ENCODE results near the gene FDXR.
"Not testable (repeated sequence)": the region's sequence is repeated elsewhere in the genome, so short reads cannot be mapped to it uniquely, and the experiment has no call there.

Gene FDXR

DNA sequence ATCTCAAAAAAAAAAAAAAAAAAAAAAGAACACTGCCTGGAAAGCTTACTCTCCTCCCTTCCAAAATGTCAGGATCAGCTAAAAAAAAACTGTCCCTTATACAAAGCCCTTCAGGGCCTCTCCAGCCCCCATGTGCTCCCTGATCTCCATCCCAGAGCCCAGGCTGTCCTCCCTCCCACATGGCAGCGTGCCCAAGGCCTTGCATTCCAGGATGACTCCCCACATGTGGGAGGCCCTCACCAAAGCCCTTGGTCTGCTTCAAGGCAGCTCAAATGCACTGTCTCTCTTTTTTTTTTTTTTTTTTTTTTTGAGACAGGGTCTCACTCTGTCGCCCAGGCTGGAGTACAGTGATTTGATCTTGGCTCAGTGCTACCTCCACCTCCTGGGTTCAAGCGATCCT, 2.3 kb downstream of the FDXR start:
- DNase-seq = no peak

DNA sequence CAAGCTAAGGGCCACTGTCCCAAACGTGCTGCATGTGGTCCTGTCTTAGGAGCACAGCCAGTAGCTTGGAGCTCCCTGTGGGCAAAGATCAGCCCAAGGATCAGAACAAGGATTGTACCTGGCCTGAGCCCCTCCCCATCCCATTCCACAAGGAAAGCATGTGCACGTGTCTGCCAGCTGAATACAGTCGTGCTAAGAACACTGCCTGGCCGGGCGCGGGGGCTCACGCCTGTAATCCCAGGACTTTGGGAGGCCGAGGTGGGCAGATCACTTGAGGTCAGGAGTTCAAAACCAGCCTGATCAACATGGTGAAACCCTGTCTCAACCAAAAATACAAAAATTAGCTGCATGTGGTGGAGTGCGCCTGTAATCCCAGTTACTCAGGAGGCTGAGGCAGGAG, 2.8 kb downstream of the FDXR start:
- DNase-seq = not testable (repeated sequence)

DNA sequence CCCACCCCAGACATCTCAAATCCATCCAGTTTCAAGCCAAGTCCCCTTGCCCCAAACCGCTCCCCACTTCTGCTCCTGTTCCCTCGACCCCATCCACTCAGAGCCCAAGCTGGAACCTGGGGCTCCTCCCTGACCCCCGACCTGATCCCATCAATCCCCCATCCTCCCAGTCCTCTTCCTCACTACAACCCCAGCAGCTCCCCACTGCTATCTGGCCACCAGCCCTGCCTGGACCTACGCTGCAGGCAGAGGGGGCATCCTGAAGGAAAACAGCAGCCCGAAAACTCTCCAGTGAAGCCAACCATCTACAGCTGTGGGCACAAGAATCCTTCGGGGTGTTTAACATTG, 3.9 kb downstream of the FDXR start:
- DNase-seq = no peak

DNA sequence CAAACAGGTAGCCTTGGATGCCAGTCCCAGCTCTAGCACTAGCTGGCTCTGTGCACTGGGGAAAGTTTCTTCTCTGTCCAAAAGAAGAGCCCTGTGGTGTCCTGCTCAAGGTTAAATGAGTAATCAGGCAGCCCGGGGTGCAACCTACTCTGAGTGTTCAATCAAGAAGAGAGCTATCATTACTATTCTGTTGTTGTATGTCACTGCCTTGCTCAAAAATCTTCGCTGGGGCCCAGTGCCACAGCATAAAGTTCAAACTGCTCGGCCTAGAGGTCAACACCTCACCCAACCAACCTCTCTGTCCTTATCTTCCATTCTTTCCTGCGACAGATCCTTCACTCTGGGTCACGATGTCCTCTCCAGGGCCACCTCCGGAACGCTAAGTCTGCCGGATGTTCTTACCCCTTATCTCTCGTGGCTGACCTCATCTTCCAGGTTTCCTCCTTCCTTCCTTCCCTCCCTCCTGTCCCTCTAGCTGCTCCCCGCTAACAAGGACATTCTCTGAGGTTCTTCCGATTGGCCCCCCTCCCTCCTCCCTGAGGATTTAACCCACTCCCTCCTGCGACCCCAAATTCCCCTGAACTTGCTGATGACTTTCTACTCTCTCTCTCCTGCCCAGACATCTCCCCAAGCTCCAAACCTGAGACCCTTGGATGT, 4.4 kb downstream of the FDXR start:
- DNase-seq = no peak

DNA sequence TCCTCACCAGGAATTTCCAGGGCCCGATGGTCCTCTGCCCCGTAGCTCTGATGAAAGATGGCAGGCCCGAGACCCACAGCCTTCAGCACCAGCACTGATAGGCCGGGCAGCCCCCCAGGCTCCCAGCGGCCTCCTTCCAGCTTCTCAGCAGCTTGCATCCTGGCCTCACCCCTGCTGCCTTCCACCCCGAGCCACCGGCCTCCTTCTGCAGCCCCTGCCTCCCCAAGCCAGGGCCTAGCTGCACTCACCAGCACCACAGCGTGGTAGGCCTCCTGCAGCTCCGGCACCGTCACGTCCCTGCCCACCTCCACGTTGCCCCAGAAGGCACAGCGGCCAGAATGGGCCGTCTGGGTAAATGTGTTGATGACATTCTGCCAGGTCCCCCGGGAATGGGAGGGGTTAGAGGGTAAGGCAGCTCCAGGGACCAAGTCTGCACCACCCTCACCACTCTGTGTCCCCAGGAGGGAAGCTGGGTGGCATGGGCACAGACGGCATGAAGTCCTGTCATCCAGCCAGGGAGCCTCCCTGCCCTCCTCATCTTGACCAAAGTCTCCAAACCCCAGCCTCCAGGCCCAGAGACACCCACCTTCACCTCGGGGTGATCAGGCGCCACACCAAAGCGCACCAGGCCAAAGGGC, 6.5 kb downstream of the FDXR start:
- DNase-seq = no peak

DNA sequence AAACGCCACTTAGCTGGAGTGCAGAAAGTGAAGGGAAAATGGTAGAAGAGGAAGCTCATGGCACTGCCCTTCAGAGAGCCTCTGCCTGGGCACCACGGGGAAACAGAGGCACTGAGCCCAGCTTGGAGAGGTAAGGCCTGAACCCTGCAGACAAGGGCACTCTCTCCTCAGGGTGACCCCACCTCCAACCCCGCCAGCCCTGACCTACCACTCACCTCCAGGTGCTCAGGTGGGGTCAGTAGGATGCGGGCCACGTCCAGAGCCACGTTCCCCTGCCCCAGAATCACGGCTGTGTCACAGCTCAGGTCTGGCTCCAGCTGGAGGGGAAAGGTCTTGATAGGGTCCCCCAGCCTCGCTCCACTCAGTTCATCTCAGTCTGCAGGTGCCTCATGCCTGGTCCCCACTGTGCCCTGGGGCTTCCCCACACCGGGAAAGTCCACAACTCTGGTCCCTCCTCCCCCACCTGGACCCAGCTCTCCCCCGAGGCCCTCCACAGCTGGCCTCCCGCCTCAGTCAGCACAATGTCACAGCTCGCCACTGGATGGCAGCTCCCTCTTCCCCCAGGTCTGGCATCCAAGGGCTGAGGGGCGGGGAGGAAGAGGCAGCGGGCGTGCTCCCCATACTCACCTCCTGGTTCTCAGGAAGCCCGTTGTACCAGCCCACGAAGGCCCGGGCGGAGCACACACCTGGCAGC, 7.1 kb downstream of the FDXR start:
- no peak for DNase-seq

DNA sequence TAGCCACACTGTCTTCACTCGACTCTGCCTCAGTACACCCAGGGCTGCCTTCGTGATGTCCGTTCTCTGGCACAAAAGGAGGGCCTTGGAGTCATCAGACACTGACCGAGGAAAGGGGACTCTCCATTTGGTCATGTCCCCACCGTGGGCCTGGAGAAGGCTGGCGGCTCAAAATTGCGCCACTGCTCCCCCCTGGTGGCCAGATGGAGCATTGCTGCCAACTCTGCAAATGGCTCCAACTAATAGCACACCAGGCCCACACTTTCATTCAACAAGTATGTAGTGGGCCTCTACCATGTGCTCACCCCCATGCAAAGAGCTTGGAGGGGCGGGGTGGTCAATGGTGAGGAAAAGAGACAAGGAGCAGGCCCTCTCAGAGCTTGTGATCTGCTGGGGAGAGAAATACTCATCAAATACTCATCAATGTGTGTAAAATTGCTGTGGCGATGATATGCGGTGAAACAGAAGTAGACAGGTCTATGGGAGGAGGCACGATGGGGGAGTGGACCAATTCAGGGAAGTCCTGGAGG, 7.9 kb downstream of the FDXR start:
- no peak for DNase-seq

DNA sequence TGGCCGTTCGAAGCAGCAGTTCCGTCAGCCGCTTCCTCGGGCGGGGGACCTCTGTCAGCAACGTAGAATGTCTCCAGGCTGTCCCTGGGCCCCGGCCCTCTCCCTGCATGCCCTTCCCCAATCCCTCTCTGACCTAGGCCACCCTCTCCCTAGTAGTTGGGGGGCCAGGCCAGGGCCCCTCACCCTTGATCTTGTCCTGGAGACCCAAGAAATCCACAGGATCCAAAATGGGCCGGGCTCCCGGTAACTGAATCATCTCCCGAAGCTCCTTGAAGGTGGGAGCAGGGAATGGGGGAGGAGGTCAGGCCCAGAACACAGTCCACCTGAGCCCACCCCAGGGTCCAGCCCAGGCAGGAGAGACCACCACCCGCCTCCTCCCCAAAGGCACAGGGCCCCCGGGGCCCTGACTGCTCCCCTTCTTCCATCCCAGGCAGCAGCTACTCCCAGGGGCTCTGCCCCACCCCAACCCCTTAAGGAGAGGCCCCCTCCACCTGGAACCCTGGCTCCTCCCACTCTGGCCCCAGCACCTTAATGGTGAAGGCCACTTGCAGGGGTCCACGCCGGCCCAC, 8.4 kb downstream of the FDXR start:
- no peak for DNase-seq

DNA sequence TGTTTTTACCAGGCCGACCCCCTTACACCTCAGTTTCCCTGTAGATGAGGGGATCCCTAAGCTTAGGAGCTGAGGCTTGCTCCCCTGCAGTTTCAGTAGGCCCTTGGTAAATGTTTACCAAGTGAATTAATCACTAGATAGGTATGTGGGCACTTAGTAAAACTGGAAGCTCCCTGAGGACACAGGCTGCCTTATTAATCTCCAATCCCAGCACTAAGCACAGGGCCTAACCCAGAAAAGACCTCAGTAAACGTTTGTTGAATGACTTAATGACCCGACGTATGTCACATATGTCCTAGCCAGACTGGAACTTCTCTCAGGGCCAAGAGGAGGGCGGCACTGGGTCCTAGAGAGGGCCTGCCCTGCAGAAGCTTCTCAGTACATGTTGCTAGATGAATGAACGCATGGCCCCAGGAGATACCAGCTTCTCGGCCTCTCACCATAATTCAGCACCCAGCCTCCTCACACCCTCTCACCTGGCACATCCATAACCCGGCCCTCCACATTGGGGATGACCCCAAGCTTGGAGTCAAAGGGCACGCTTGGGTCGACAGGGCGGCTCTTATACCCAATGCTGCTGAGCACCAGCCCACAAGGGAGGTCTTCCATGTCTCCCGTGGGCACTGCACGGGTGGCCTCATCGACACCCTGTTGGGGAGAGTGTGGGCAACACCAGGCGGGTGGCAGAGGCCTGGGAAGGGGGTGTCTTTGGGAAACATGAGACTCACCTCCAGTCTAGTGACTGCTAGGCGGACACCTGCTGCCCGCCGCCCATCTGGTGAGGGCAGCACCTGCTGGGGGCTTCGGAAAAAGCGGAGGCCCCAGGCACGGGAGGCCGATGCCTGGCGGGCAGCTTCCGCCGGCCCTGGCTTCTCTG, 9.1 kb downstream of the FDXR start:
- DNase-seq = no peak

DNA sequence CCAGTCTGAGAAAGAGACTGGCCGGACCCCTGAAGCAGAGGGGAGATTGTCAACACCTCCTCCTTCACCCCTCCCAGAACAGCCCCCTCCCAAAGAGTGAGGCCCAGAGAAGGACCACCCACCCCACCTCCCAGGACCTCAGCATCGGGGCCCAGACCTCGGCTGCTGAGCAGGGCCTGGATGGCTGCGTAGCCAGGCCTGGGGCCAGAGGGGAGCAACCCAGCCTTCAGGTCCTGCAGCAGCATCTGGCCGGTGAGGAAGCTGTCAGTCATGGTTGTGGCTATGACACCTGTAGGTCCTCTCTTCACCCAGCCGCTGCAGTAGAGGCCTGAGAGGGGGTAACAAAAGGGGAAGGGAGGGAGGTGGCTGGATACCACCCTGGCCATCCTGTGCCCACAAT, 9.9 kb downstream of the FDXR start:
- no peak for DNase-seq

DNA sequence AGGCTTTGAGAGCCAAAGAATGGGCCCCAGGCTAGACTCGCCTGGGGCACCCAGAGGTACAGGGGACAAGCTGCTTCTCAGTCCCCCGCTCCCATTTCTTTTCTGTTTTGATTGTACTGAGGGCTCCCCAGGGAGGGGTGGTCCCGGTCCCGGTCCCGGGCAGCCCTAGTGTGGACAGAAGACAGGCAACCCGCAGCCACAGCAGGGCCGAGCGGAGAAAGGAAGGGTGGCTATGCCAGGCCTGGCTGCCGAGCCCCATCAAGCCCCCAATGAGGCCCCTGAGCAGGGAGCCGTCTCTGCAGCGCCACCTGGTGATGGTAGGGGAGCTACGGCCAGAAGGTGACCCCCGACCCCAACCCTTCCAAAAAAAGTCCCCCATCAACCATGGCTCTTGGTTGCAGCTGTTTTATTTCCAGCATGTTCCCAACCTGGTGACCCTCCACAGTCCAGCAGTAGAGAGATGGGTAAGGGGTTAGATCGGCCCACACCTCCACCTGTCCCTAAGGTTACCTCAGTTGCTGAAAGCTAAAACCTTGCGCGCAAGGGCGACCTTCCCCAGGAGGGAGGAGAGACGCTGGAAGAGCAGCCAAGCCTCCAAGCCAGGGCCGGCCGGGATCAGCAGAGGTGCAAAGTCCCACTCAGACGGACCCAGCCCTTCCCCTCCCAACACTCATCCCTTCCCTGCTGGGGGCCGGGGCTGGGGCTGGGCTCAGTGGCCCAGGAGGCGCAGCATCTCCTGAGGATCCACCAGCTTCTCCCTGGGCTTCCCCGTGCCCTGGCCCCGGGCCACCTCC, 10.5 kb downstream of the FDXR start:
- peak; percentile 42 for DNase-seq

DNA sequence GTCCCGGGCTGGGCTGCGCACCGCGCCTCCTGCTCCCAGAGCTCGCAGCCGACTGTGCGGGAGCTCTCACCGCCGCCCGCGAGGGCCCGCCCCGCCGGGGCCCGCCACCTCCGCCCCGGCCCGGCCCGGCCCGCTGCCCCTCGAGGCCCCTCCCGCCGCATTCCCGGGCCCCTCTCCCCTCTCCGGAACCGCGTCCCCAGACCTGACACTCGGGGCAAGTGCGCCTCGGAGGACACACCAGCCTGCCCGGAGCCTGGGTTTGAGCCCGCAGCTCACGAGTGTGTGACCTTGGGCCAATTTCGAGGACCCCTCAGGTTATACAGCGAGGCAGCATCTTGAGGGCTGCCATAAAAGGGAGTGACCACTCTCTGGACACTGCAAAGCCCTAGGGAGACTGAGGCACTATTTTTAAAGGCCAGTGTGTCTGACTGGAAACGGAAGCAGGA, 11.1 kb downstream of the FDXR start:
- DNase-seq = no peak

DNA sequence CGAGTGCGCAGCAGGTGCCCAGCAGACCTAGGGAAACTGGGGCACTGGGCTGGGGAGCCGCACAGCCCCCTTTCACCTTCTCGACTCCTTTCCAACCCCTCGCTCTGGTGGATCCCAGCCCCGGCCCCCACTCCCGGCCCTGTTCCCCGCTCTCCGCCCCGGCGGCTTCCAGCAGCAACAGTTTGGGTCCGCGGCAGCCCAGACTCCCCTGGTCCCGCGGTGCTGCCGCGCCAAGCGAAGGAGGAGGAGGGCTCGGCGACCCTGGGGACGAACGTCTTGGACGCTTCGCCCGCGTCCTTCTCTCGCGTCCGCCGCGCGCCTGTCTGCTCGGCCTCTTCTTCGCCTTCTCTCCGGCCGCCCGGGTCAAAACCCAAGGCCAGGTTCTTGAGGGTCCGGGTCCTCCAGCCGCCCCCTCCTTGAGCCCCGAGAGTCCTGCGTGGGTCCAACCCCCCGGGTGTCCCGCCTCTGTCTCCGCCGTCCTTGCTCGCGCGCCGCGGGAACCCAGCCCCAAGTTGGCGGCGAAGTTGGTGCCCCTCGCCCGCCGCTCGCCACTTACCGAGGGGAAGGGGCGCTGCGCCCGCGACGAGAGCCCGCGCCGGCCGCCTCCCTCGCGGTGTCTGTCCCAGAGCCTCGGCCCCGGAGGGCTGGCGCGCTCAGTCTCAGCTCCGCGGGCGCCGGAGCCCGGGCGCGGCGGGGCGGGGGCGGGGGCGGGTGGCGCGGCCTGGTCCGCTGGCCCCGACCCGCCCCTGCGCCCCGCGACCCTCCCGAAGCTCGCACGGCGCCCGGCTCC, 11.7 kb downstream of the FDXR start:
- no peak for DNase-seq

DNA sequence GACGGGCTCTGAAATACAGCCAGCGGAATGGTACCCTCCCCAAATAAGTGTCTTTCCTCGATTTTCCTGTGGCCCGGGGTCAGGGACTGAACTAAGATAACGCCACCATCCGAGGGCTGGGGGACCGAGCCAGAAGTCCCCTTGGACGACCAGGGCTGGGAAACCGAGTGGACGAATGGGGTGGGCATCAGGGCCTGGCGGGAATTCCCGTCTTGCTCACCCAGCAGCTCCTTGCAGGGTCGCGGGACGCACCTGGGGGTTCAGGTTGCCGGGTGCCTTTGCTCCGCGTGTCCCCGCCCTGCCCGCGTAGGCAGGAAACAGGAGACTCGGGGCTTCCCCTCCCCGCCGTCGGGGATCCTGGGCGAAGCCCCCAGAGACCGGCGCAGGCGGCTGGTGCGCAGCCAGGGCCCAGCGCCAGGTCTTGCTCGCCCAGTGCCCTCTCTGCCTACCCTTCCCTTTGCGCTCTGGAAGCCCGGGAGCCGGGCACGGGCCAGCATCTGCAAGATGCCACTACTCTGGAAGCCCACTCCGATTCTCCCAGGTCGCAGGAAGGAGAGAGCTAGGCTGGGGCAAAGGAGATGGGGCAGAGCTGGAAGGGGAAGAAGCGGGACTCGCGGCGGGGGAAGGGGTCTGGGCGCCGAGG, 12.4 kb downstream of the FDXR start:
- no peak for DNase-seq

DNA sequence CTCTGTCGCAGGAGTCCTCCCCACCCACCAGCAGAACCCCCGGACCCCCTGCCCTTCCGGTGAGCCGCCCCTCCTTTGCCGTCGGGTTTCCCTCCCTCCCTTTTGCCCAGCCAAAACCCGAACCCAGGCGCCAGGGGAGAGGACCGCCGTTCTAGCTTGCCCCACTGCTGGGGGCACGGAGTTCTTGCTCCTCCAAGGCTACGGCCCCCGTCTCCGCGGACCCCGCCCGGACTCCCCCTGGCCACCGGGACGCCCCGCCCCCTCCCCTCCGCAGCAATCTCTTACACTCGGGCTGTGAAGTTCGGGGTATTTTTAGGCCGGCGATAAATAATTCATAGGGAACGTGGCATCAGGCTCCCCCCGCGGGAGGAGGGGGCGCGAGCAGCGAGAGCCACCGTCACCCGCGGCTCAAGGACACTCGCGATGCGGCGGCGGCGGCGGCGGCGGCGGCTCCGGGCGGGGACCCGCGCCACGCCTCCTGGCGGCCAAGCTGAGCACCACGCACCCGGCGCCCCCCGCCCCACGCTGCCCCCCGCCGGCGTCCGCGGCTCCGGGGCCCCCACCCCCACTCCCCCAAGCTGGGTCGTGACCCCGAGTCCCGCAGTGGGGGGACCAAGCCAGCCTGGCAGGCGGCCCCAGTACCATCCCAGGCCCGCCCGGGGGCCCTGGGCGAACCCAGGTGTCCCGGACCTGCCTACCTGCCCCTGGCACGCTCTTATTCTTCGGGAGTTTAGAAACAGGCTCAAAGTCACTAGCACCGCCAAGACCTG, 13.2 kb downstream of the FDXR start, which contains the start of gene GRIN2C:
TSS of gene GRIN2C (minus strand) at position 427 of the 770 bp plus-strand sequence. CDS start 4,793 bp downstream, outside the sequence.
- no peak for DNase-seq

DNA sequence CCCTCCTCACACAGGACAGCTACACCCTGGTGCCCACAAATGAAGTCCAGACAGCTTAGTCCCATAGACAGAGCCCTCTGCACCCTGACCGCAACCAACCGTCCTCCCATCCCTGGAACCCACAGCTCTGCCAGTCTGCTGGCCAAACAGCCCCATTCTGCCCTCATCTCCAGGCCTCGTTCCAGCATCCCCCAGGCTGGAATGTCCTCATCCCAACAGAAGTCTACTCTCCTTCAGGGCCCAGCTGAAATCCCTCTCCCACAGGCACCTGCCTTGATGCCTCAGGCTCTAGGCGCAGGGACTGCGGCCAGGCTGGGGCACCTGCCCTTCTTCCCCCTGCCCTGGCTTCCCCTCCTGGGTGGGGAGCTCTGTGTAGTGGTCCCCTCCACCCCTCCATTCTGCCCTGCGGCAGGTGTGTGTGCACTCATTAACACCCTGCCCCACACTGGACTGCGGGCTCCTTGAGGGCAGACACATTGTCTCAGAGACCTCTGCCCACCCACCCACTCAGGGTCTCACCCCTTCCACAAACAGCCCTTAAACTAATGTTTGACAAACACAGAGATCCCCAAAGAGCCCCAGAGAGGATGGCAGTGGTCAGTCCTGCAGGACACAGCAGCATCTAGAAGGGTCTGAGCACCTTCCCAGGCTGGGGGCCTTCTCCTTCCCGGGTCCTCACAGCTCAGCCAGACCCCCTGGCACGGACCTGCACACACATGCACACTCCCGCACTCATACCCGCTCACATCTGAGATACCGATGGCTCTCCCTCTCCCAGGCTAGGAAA, 13.9 kb downstream of the FDXR start:
- no peak for DNase-seq

DNA sequence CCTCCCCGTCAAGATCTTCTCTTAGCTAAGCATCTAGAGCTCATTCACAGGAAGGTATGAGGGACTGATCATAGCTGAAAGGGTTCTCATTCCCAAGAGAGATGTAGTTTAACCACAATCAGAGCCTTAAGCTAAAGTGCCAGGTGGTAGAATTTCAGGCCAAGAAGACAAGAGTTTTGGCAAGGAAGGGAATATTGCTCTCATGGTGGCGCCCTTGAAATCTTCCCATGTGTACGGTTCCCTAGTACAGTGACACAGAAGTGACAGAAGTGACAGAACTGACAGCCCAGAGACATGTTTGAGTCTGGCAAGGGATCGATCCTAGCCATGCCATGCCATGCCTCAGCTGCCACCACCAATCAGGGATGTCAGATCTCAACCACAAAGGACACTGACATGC, 15.6 kb downstream of the FDXR start:
- DNase-seq = no peak

DNA sequence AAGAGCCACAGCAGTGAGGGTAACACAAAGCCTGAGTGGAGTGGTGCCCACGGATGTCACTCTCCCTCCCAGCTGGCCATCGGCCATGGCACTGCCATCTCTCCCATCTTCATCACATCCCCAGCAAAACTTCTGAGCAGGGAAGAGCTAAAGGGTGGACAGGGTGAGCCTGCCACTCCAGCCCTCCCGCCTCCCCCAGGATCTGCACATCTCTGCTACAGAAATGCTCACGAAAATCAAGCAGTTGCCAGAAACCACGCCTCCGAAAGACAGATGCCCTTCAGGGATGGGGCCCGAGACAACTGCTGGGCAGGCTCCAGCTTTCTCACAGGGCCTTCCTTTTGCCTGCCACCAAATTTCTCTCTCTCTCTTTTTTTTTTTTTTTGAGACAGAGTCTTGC, 16.7 kb downstream of the FDXR start:
- no peak for DNase-seq

DNA sequence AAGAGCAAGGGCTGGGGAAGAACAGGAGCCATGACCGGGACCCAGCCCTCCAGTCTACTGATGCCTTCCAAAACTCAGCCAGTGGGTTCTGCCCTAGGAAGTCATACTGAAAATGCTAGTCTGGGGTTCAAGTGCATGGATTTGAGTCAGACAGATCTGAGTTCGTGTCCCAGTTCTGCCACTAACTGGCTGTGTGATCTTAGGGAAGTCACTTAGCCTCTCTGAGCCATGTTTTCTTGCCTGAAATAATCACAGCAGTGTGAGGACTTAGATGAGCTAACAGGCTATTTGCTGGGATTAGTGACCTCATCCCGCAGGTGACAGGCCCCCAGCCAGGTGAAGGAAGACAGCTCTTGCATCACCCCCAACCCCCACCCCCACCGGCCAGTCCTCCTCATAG, 17.5 kb downstream of the FDXR start:
- no peak for DNase-seq

All from NCI-H526 treated with DMSO at 0.1 percent for 48 hours (cell line).